H9 (cell line): ENCODE data around the gene BRAT1. TPM values are rescaled to one million over a fixed set of nuclear protein-coding genes. Genes with fewer than 3 reads are reported as not detected.

Source experiments
- DNase-seq: peaks from one replicate; pipeline ENCODE4 v3.0.0-alpha.2; 2017
- H2AFZ ChIP-seq: one replicate; pipeline ENCODE4 v1.6.1; 2013; ENCODE audit warnings: mild to moderate bottlenecking, low read length, control low read depth, moderate library complexity
- H2AK5ac ChIP-seq: 2 replicates; pipeline ENCODE4 v1.6.1; 2013; ENCODE audit warnings: low read length, control low read depth, mixed read lengths; ENCODE audit not compliant: insufficient read length
- H2BK120ac ChIP-seq: one replicate; pipeline ENCODE4 v1.6.1; 2013; ENCODE audit warnings: low read depth, mild to moderate bottlenecking, low read length, control low read depth, inconsistent platforms; ENCODE audit not compliant: poor library complexity, severe bottlenecking
- H2BK12ac ChIP-seq: 2 replicates; pipeline ENCODE4 v1.6.1; 2013; ENCODE audit warnings: low read length, control low read depth, mixed read lengths, low read depth; ENCODE audit not compliant: insufficient read length
- H2BK15ac ChIP-seq: 2 replicates; pipeline ENCODE4 v1.6.1; 2013; ENCODE audit warnings: low read depth, low read length, control low read depth
- H2BK20ac ChIP-seq: one replicate; pipeline ENCODE4 v1.6.1; 2013; ENCODE audit warnings: low read depth, mild to moderate bottlenecking, low read length, control low read depth, inconsistent platforms; ENCODE audit not compliant: poor library complexity, severe bottlenecking
- H2BK5ac ChIP-seq: 2 replicates; pipeline ENCODE4 v1.6.1; 2013; ENCODE audit warnings: low read length, control low read depth, mixed read lengths; ENCODE audit not compliant: insufficient read length
- H3K14ac ChIP-seq: 2 replicates; pipeline ENCODE4 v1.6.1; 2013; ENCODE audit warnings: low read length, control low read depth; ENCODE audit not compliant: insufficient read depth
- H3K18ac ChIP-seq: 2 replicates; pipeline ENCODE4 v1.6.1; 2013; ENCODE audit warnings: low read depth, mild to moderate bottlenecking, mixed read lengths, low read length, control low read depth; ENCODE audit not compliant: insufficient read length
- H3K23ac ChIP-seq: 2 replicates; pipeline ENCODE4 v1.6.1; 2013; ENCODE audit warnings: low read length, control low read depth, mixed read lengths, low read depth; ENCODE audit not compliant: insufficient read length
- H3K23me2 ChIP-seq: 2 replicates; pipeline ENCODE4 v1.6.1; 2013; ENCODE audit warnings: low read depth, mild to moderate bottlenecking, mixed read lengths, low read length, control low read depth; ENCODE audit not compliant: insufficient read length, poor library complexity, severe bottlenecking
- H3K27ac ChIP-seq: 2 replicates; pipeline ENCODE4 v1.5.1; 2013; ENCODE audit warnings: low read length, control low read depth, mixed read lengths, low read depth; ENCODE audit not compliant: insufficient read length
- H3K27me3 ChIP-seq: 2 replicates; pipeline ENCODE4 v1.6.1; 2013; ENCODE audit warnings: low read length, control low read depth, inconsistent platforms; ENCODE audit not compliant: insufficient read depth
- H3K4ac ChIP-seq: 2 replicates; pipeline ENCODE4 v1.6.1; 2013; ENCODE audit warnings: low read depth, mild to moderate bottlenecking, control low read depth, inconsistent platforms, low read length, moderate library complexity
- H3K4me1 ChIP-seq: 2 replicates; pipeline ENCODE4 v1.6.1; 2013; ENCODE audit warnings: low read length, control low read depth, inconsistent platforms; ENCODE audit not compliant: insufficient read depth
- H3K4me2 ChIP-seq: 2 replicates; pipeline ENCODE4 v1.6.1; 2013; ENCODE audit warnings: low read length, control low read depth, mixed read lengths; ENCODE audit not compliant: insufficient read length, insufficient read depth
- H3K56ac ChIP-seq: 2 replicates; pipeline ENCODE4 v1.6.1; 2013; ENCODE audit warnings: low read depth, mild to moderate bottlenecking, mixed read lengths, low read length, control low read depth; ENCODE audit not compliant: insufficient read length
- H3K79me1 ChIP-seq: 2 replicates; pipeline ENCODE4 v1.6.1; 2013; ENCODE audit warnings: low read depth, mild to moderate bottlenecking, moderate library complexity, low read length, control low read depth, inconsistent platforms; ENCODE audit not compliant: insufficient read depth, poor library complexity, severe bottlenecking
- H3K79me2 ChIP-seq: 2 replicates; pipeline ENCODE4 v1.6.1; 2013; ENCODE audit warnings: low read length, control low read depth, inconsistent platforms; ENCODE audit not compliant: insufficient read depth
- H3K9ac ChIP-seq: 2 replicates; pipeline ENCODE4 v1.6.1; 2013; ENCODE audit warnings: low read length, control low read depth, mixed read lengths; ENCODE audit not compliant: insufficient read length; ENCODE audit errors: extremely low read depth
- H3K9me3 ChIP-seq: one replicate; pipeline ENCODE4 v1.6.1; 2013; ENCODE audit warnings: low read depth, low read length, inconsistent platforms; ENCODE audit not compliant: control insufficient read depth
- H3T11ph ChIP-seq: one replicate; pipeline ENCODE4 v1.6.1; 2013; ENCODE audit warnings: mild to moderate bottlenecking, low read length, control low read depth, inconsistent platforms
- H4K20me1 ChIP-seq: one replicate; pipeline ENCODE4 v1.6.1; 2013; ENCODE audit not compliant: control insufficient read depth, insufficient read length, insufficient read depth
- H4K5ac ChIP-seq: 2 replicates; pipeline ENCODE4 v1.6.1; 2013; ENCODE audit warnings: low read depth, mild to moderate bottlenecking, mixed read lengths, low read length, control low read depth; ENCODE audit not compliant: insufficient read length
- H4K8ac ChIP-seq: replicated peaks from 2 replicates; pipeline ENCODE4 v1.6.1; 2013; ENCODE audit warnings: low read length, control low read depth, mixed read lengths, low read depth; ENCODE audit not compliant: insufficient read length
- H4K91ac ChIP-seq: 2 replicates; pipeline ENCODE4 v1.6.1; 2013; ENCODE audit warnings: low read depth, mild to moderate bottlenecking, moderate library complexity, mixed read lengths, low read length, control low read depth; ENCODE audit not compliant: insufficient read length
- H3K27ac Mint-ChIP-seq, 3 experiments: 2 replicates in 2 of 3; 3 replicates in 1 of 3; pipeline ENCODE4 v1.8.0; 2020 to 2021; ENCODE audit warnings: mixed read lengths in 3 of 3, mild to moderate bottlenecking in 1 of 3, moderate library complexity in 1 of 3
- H3K27me3 Mint-ChIP-seq: 2 replicates; pipeline ENCODE4 v1.8.0; 2021; ENCODE audit warnings: low read depth, mild to moderate bottlenecking, moderate library complexity, mixed read lengths
- H3K36me3 Mint-ChIP-seq, 3 experiments: 2 replicates in 2 of 3; 3 replicates in 1 of 3; pipeline ENCODE4 v1.8.0; 2020 to 2021; ENCODE audit warnings: low read depth in 3 of 3, mixed read lengths in 3 of 3; ENCODE audit not compliant: insufficient read depth in 1 of 3
- H3K4me1 Mint-ChIP-seq, 2 experiments: 2 replicates each; pipeline ENCODE4 v1.8.0; 2020; ENCODE audit warnings: mixed read lengths in 2 of 2
- H3K4me3 Mint-ChIP-seq, 2 experiments: 2 replicates in 1 of 2; 3 replicates in 1 of 2; pipeline ENCODE4 v1.8.0; 2020 to 2021; ENCODE audit warnings: mild to moderate bottlenecking in 2 of 2, mixed read lengths in 2 of 2, moderate library complexity in 1 of 2
- H3K9me3 Mint-ChIP-seq, 2 experiments: 2 replicates in 1 of 2; 3 replicates in 1 of 2; pipeline ENCODE4 v1.8.0; 2020; ENCODE audit warnings: mild to moderate bottlenecking in 2 of 2, mixed read lengths in 2 of 2, moderate library complexity in 1 of 2
- WGBS: extraction: QIAGEN DNeasy Blood & Tissue Kit; methylation state at CpG from one replicate; pipeline ENCODE4 v1.1.7; 2013; ENCODE audit warnings: missing lambda C conversion rate, low lambda C conversion rate, mixed read lengths; ENCODE audit not compliant: insufficient read length; ENCODE audit errors: extremely low coverage; 5-methylcytosine and 5-hydroxymethylcytosine counted together
- total RNA-seq: library from RNA; stranded (reverse); gene quantifications from 2 replicates; pipeline ENCODE4 v1.2.1, GENCODE V29; 2021
- TF ChIP-seq, protein P1 (sequence below): fragments of 200-600 bp; sonication (generic); conservative IDR thresholded peaks from 3 replicates; pipeline ENCODE4 v1.8.0; 2021; ENCODE audit warnings: antibody characterized with exemption, mild to moderate bottlenecking

Gene BRAT1
- total RNA-seq, 1 experiment from 2014 or later = 41.2 TPM

GRCh38 chr7:2511769-2512168 lies 43.6 kb downstream of the BRAT1 start:
- Histone ChIP-seq H3K14ac (no peak overlapping the region), H3K4me2 (no peak overlapping the region), H2BK5ac (no peak overlapping the region), H3K18ac (no peak overlapping the region), H3K23me2 (no peaks in the 10 kb centered on the region), H2BK20ac (no peak overlapping the region), H3K4ac (no peak overlapping the region), H2AK5ac (no peak overlapping the region), H2BK12ac (no peak overlapping the region), H3K79me1 (no peaks in the 10 kb centered on the region), H4K20me1 (no peaks in the 10 kb centered on the region), H4K91ac (no peak overlapping the region), H2AFZ (no peak overlapping the region), H2BK15ac (no peak overlapping the region), H4K5ac (no peak overlapping the region), H3K27ac (no peak overlapping the region), H3K9ac (no peak overlapping the region), H3K79me2 (no peaks in the 10 kb centered on the region), H3K4me1 (no peaks in the 10 kb centered on the region), H4K8ac (no peak overlapping the region), H3K23ac (no peak overlapping the region), H3T11ph (no peak overlapping the region), H3K56ac (no peak overlapping the region), H2BK120ac (no peak overlapping the region), H3K27me3 (no peaks in the 10 kb centered on the region), H3K9me3 (no peaks in the 10 kb centered on the region)
- Mint-ChIP-seq H3K4me1 (peaks cover 16 to 33% of the 10 kb centered on the region in 2 experiments), H3K27me3 (no peaks in the 10 kb centered on the region), H3K36me3 (no peaks in the 10 kb centered on the region), H3K27ac (no peak overlapping the region), H3K4me3 (no peak overlapping the region), H3K9me3 (no peaks in the 10 kb centered on the region; a peak in 1 of 5 replicates)
- no CpG with 5 or more reads among the region's 18 CpGs for WGBS
- TF ChIP-seq, protein P1, sequence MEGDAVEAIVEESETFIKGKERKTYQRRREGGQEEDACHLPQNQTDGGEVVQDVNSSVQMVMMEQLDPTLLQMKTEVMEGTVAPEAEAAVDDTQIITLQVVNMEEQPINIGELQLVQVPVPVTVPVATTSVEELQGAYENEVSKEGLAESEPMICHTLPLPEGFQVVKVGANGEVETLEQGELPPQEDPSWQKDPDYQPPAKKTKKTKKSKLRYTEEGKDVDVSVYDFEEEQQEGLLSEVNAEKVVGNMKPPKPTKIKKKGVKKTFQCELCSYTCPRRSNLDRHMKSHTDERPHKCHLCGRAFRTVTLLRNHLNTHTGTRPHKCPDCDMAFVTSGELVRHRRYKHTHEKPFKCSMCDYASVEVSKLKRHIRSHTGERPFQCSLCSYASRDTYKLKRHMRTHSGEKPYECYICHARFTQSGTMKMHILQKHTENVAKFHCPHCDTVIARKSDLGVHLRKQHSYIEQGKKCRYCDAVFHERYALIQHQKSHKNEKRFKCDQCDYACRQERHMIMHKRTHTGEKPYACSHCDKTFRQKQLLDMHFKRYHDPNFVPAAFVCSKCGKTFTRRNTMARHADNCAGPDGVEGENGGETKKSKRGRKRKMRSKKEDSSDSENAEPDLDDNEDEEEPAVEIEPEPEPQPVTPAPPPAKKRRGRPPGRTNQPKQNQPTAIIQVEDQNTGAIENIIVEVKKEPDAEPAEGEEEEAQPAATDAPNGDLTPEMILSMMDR = no peak
- DNase-seq = no peak
